H1 (cell line): ENCODE results near the gene NETO2. TPM values are rescaled to one million over a fixed set of nuclear protein-coding genes. Genes with fewer than 3 reads are reported as not detected.

Experiments
- CTCF ChIA-PET: fragments of 300-600 bp; sonication (Branson Sonifier 250); formaldehyde crosslinking; loops from one replicate; lab custom pipeline; 2021; ENCODE audit not compliant: partially characterized antibody; lab: Charles Lee
- POLR2A ChIA-PET: fragments of 300-600 bp; sonication (Branson Sonifier 250); formaldehyde crosslinking; loops from one replicate; lab custom pipeline; 2021; ENCODE audit warnings: inconsistent platforms; ENCODE audit not compliant: partially characterized antibody; lab: Charles Lee
- DNase-seq, 2 experiments: peaks; one replicate each; pipeline versions ENCODE4 v3.0.0 to v3.0.0-alpha.2; 2010 to 2022; ENCODE audit warnings: low spot score in 2 of 2, low read depth in 1 of 2, mixed read lengths in 1 of 2
- FAIRE-seq: peaks from 2 replicates; lab custom pipeline; 2011; peaks lifted over from hg19 to GRCh38; lab: Jason Lieb, UNC
- H2AFZ ChIP-seq: 2 replicates; pipeline ENCODE4 v1.8.1; 2012; ENCODE audit warnings: low read length, inconsistent platforms
- H2AK5ac ChIP-seq: 2 replicates; pipeline ENCODE4 v1.6.1; 2013; ENCODE audit warnings: low read depth, low read length
- H2BK120ac ChIP-seq: replicated peaks from 2 replicates; pipeline ENCODE3; 2013; ENCODE audit warnings: low read depth, low read length, inconsistent platforms
- H2BK12ac ChIP-seq: 2 replicates; pipeline ENCODE4 v1.6.1; 2013; ENCODE audit warnings: low read depth, low read length
- H2BK15ac ChIP-seq: 2 replicates; pipeline ENCODE4 v1.6.1; 2013; ENCODE audit warnings: low read length
- H2BK20ac ChIP-seq: 2 replicates; pipeline ENCODE4 v1.6.1; 2013; ENCODE audit warnings: low read length
- H2BK5ac ChIP-seq: 2 replicates; pipeline ENCODE4 v1.6.1; 2013; ENCODE audit warnings: low read depth, low read length
- H3K14ac ChIP-seq: 2 replicates; pipeline ENCODE4 v1.6.1; 2013; ENCODE audit warnings: inconsistent platforms; ENCODE audit not compliant: insufficient read length
- H3K18ac ChIP-seq: 2 replicates; pipeline ENCODE4 v1.6.1; 2013; ENCODE audit warnings: low read length; ENCODE audit errors: extremely low read depth
- H3K23ac ChIP-seq: 2 replicates; pipeline ENCODE4 v1.6.1; 2013; ENCODE audit warnings: inconsistent platforms; ENCODE audit not compliant: insufficient read length
- H3K23me2 ChIP-seq: 2 replicates; pipeline ENCODE4 v1.6.1; 2013; ENCODE audit warnings: low read depth, low read length
- H3K27ac ChIP-seq: 2 replicates; pipeline ENCODE4 v1.6.1; 2011; ENCODE audit warnings: low read depth, low read length, inconsistent platforms
- H3K27me3 ChIP-seq, 4 experiments: replicated peaks in 1 of 4; 1 replicate in 1 of 4; 2 replicates in 3 of 4; pipeline versions ENCODE4 v1.6.1 to v1.8.1; 2011 to 2013; ENCODE audit warnings: low read length in 3 of 4, mild to moderate bottlenecking in 3 of 4, inconsistent platforms in 2 of 4, mixed read lengths in 2 of 4, moderate library complexity in 1 of 4; ENCODE audit not compliant: control insufficient read depth in 3 of 4, insufficient read depth in 3 of 4; ENCODE audit errors: extremely low read depth in 1 of 4
- H3K36me3 ChIP-seq, 4 experiments: 2 replicates each; pipeline versions ENCODE4 v1.6.1 to v1.8.1; 2011 to 2013; ENCODE audit warnings: mild to moderate bottlenecking in 4 of 4, low read length in 3 of 4, moderate library complexity in 2 of 4, control low read depth in 1 of 4, inconsistent platforms in 1 of 4; ENCODE audit not compliant: insufficient read depth in 4 of 4, control insufficient read depth in 2 of 4
- H3K4ac ChIP-seq: replicated peaks from 2 replicates; pipeline ENCODE3; 2013; ENCODE audit warnings: low read length, low read depth, mixed read lengths, inconsistent platforms; ENCODE audit not compliant: insufficient read length
- H3K4me1 ChIP-seq, 4 experiments: replicated peaks in 1 of 4; 1 replicate in 1 of 4; 2 replicates in 3 of 4; pipeline versions ENCODE4 v1.6.1 to v1.8.1; 2011 to 2013; ENCODE audit warnings: low read length in 3 of 4, inconsistent platforms in 2 of 4, mixed read lengths in 1 of 4; ENCODE audit not compliant: insufficient read depth in 4 of 4, control insufficient read depth in 3 of 4
- H3K4me2 ChIP-seq, 2 experiments: 2 replicates each; pipeline versions ENCODE4 v1.6.1 to v1.8.1; 2011 to 2013; ENCODE audit warnings: low read depth in 2 of 2, low read length in 2 of 2, control low read depth in 1 of 2, inconsistent platforms in 1 of 2, mild to moderate bottlenecking in 1 of 2; ENCODE audit not compliant: insufficient read depth in 1 of 2
- H3K4me3 ChIP-seq, 4 experiments: fragments of 200-600, 300-600 bp in 1 of 4; sonication (generic), shearing (Covaris generic), sonication (Bioruptor Twin) in 1 of 4; 2 replicates each; pipeline versions ENCODE4 v1.5.1 to v1.8.1; 2011 to 2016; ENCODE audit warnings: low read length in 4 of 4, low read depth in 3 of 4, control low read depth in 2 of 4, inconsistent platforms in 2 of 4, mild to moderate bottlenecking in 2 of 4, mixed read lengths in 1 of 4, moderate library complexity in 1 of 4; ENCODE audit not compliant: insufficient read depth in 2 of 4; ENCODE audit errors: extremely low read depth in 1 of 4
- H3K56ac ChIP-seq: replicated peaks from 2 replicates; pipeline ENCODE3; 2013; ENCODE audit warnings: low read depth, mild to moderate bottlenecking, mixed read lengths, low read length, inconsistent platforms; ENCODE audit not compliant: insufficient read length
- H3K79me1 ChIP-seq: 2 replicates; pipeline ENCODE4 v1.6.1; 2013; ENCODE audit warnings: low read depth, low read length, control low read depth
- H3K79me2 ChIP-seq, 2 experiments: 2 replicates each; pipeline versions ENCODE4 v1.6.1 to v1.8.1; 2012 to 2013; ENCODE audit warnings: low read length in 2 of 2, mild to moderate bottlenecking in 2 of 2, inconsistent platforms in 1 of 2; ENCODE audit not compliant: insufficient read depth in 2 of 2, control insufficient read depth in 1 of 2
- H3K9ac ChIP-seq, 4 experiments: replicated peaks in 1 of 4; 1 replicate in 1 of 4; 2 replicates in 3 of 4; pipeline versions ENCODE4 v1.6.1 to v1.8.1; 2011 to 2013; ENCODE audit warnings: low read depth in 3 of 4, low read length in 3 of 4, control low read depth in 2 of 4, mild to moderate bottlenecking in 2 of 4, moderate library complexity in 2 of 4, inconsistent platforms in 1 of 4; ENCODE audit errors: extremely low read depth in 1 of 4
- H3K9me3 ChIP-seq, 2 experiments: 2 replicates each; pipeline versions ENCODE4 v1.6.1 to v1.8.1; 2012 to 2013; ENCODE audit warnings: mild to moderate bottlenecking in 2 of 2, moderate library complexity in 2 of 2, control low read depth in 1 of 2, inconsistent platforms in 1 of 2, low read depth in 1 of 2, low read length in 1 of 2, mixed read lengths in 1 of 2; ENCODE audit not compliant: insufficient read depth in 2 of 2
- H4K20me1 ChIP-seq, 2 experiments: replicated peaks in 1 of 2; 2 replicates each; pipeline versions ENCODE3 to v1.8.1; 2011 to 2013; ENCODE audit warnings: inconsistent platforms in 2 of 2, low read length in 2 of 2, mild to moderate bottlenecking in 1 of 2; ENCODE audit not compliant: insufficient read depth in 2 of 2, control insufficient read depth in 1 of 2
- H4K5ac ChIP-seq: 2 replicates; pipeline ENCODE4 v1.6.1; 2013; ENCODE audit warnings: low read length, low read depth, mixed read lengths, inconsistent platforms; ENCODE audit not compliant: insufficient read length
- H4K8ac ChIP-seq: 2 replicates; pipeline ENCODE4 v1.8.0; 2013; ENCODE audit warnings: mild to moderate bottlenecking, moderate library complexity, low read length, inconsistent platforms; ENCODE audit not compliant: insufficient read depth; ENCODE audit errors: extremely low read depth
- H4K91ac ChIP-seq: replicated peaks from 2 replicates; pipeline ENCODE3; 2013; ENCODE audit warnings: low read length, mixed read lengths, inconsistent platforms; ENCODE audit not compliant: insufficient read length
- polyA plus RNA-seq, 7 experiments: library from polyadenylated mRNA; depleted of rRNA in 3 of 7; stranded (reverse) in 5 of 7; unstranded in 2 of 7; fragments of >200 nt in 5 of 7; fragments of 200-250 nt in 2 of 7; gene quantifications; 1 replicate in 5 of 7; 2 replicates in 1 of 7; 4 replicates in 1 of 7; pipeline versions ENCODE4 v1.2.1 to v1.2.3, GENCODE V29; 2011 to 2013; ENCODE audit warnings: missing spikeins in 2 of 7, mixed read lengths in 2 of 7
- total RNA-seq: library from RNA; stranded (reverse); fragmentation: NEBNext Ultra II Directional; extraction: Animal tissue kit (Norgen Biotek cat#: 25700); gene quantifications from 2 replicates; pipeline ENCODE4 v1.2.1, GENCODE V29; 2021
- TF ChIP-seq, protein P1 (sequence below): fragments of 300-600 bp; sonication (generic); IDR thresholded peaks from 2 replicates; pipeline ENCODE4 v1.7.1; 2012; ENCODE audit warnings: low read length, moderate library complexity, mild to moderate bottlenecking, inconsistent platforms; ENCODE audit not compliant: insufficient replicate concordance

The NETO2 gene
- total and polyA plus RNA-seq, 2 of the 8 experiments (the other 6 are each of a cell fraction or from before 2014, with no cell fraction given): 9.4 to 12.5 TPM

DNA sequence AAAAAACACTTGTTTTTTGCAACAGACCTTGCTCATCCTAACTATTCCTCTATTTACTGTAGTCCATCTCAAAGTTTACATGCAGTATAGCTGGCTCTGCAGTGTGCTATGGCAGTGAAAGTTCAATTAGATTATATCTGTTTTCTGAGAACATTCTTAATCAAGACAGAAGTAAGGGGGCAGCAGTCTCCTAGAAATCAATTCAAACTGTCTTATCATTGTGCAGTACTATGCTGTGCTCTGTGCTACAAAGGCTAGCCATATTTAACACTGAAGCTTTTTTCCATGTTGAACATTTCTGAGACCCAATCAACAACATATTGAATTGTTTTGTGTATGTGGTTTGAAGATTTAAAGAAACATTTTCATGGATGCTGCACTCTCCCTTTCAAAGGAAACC is 11.4 kb downstream of the NETO2 start:
- no peak overlapping the region for H4K91ac ChIP-seq
- TF ChIP-seq, protein P1, sequence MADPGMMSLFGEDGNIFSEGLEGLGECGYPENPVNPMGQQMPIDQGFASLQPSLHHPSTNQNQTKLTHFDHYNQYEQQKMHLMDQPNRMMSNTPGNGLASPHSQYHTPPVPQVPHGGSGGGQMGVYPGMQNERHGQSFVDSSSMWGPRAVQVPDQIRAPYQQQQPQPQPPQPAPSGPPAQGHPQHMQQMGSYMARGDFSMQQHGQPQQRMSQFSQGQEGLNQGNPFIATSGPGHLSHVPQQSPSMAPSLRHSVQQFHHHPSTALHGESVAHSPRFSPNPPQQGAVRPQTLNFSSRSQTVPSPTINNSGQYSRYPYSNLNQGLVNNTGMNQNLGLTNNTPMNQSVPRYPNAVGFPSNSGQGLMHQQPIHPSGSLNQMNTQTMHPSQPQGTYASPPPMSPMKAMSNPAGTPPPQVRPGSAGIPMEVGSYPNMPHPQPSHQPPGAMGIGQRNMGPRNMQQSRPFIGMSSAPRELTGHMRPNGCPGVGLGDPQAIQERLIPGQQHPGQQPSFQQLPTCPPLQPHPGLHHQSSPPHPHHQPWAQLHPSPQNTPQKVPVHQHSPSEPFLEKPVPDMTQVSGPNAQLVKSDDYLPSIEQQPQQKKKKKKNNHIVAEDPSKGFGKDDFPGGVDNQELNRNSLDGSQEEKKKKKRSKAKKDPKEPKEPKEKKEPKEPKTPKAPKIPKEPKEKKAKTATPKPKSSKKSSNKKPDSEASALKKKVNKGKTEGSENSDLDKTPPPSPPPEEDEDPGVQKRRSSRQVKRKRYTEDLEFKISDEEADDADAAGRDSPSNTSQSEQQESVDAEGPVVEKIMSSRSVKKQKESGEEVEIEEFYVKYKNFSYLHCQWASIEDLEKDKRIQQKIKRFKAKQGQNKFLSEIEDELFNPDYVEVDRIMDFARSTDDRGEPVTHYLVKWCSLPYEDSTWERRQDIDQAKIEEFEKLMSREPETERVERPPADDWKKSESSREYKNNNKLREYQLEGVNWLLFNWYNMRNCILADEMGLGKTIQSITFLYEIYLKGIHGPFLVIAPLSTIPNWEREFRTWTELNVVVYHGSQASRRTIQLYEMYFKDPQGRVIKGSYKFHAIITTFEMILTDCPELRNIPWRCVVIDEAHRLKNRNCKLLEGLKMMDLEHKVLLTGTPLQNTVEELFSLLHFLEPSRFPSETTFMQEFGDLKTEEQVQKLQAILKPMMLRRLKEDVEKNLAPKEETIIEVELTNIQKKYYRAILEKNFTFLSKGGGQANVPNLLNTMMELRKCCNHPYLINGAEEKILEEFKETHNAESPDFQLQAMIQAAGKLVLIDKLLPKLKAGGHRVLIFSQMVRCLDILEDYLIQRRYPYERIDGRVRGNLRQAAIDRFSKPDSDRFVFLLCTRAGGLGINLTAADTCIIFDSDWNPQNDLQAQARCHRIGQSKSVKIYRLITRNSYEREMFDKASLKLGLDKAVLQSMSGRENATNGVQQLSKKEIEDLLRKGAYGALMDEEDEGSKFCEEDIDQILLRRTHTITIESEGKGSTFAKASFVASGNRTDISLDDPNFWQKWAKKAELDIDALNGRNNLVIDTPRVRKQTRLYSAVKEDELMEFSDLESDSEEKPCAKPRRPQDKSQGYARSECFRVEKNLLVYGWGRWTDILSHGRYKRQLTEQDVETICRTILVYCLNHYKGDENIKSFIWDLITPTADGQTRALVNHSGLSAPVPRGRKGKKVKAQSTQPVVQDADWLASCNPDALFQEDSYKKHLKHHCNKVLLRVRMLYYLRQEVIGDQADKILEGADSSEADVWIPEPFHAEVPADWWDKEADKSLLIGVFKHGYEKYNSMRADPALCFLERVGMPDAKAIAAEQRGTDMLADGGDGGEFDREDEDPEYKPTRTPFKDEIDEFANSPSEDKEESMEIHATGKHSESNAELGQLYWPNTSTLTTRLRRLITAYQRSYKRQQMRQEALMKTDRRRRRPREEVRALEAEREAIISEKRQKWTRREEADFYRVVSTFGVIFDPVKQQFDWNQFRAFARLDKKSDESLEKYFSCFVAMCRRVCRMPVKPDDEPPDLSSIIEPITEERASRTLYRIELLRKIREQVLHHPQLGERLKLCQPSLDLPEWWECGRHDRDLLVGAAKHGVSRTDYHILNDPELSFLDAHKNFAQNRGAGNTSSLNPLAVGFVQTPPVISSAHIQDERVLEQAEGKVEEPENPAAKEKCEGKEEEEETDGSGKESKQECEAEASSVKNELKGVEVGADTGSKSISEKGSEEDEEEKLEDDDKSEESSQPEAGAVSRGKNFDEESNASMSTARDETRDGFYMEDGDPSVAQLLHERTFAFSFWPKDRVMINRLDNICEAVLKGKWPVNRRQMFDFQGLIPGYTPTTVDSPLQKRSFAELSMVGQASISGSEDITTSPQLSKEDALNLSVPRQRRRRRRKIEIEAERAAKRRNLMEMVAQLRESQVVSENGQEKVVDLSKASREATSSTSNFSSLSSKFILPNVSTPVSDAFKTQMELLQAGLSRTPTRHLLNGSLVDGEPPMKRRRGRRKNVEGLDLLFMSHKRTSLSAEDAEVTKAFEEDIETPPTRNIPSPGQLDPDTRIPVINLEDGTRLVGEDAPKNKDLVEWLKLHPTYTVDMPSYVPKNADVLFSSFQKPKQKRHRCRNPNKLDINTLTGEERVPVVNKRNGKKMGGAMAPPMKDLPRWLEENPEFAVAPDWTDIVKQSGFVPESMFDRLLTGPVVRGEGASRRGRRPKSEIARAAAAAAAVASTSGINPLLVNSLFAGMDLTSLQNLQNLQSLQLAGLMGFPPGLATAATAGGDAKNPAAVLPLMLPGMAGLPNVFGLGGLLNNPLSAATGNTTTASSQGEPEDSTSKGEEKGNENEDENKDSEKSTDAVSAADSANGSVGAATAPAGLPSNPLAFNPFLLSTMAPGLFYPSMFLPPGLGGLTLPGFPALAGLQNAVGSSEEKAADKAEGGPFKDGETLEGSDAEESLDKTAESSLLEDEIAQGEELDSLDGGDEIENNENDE: no peak

More for the DNA sequence above, 11.4 kb downstream of the NETO2 start:
- H2BK12ac ChIP-seq: no peak overlapping the region
- no peak for DNase-seq
- no peak overlapping the region for H3K18ac ChIP-seq
- no peaks in the 10 kb centered on the region for H3K27me3 ChIP-seq
- H3K23ac ChIP-seq: no peak overlapping the region
- H4K5ac ChIP-seq: no peak overlapping the region
- H2BK20ac ChIP-seq: no peak overlapping the region
- H3K4ac ChIP-seq: no peak overlapping the region
- no peaks in the 10 kb centered on the region for H4K20me1 ChIP-seq
- no peak overlapping the region for H3K9ac ChIP-seq
- H2BK15ac ChIP-seq: no peak overlapping the region
- no peaks in the 10 kb centered on the region for H3K9me3 ChIP-seq
- peaks cover 0 to 11% of the 10 kb centered on the region in 2 experiments; a peak in 2 of 4 replicates for H3K79me2 ChIP-seq
- H3K4me3 ChIP-seq: no peak overlapping the region
- H3K27ac ChIP-seq: no peak overlapping the region
- ChIA-PET POLR2A (interaction anchor here (0.6 to 1.3 kb wide), 2 partner anchors 12 to 599 kb away, joined by 3 to 4 read pairs; partner anchors contain the start of gene NETO2), CTCF (interaction anchor here (1.3 to 4.4 kb wide), 2 partner anchors 11 to 1060 kb away, joined by 3 to 27 read pairs; partner anchors contain the start of gene NETO2)
- no peak overlapping the region for H3K56ac ChIP-seq
- no peak for FAIRE-seq
- no peak overlapping the region for H3K14ac ChIP-seq
- no peak overlapping the region for H4K8ac ChIP-seq
- no peak overlapping the region for H2BK5ac ChIP-seq
- H3K36me3 ChIP-seq: no peaks in the 10 kb centered on the region
- H3K79me1 ChIP-seq: no peaks in the 10 kb centered on the region
- no peak overlapping the region for H2BK120ac ChIP-seq
- H2AFZ ChIP-seq: no peak overlapping the region
- H3K23me2 ChIP-seq: no peaks in the 10 kb centered on the region
- H3K4me1 ChIP-seq: peaks cover 0 to 3% (median 0%) of the 10 kb centered on the region in 4 experiments; a peak in 3 of 7 replicates
- no peak overlapping the region for H3K4me2 ChIP-seq
- H2AK5ac ChIP-seq: no peak overlapping the region
